Heart left ventricle (tissue), 13 donors: ENCODE data around the gene TNFRSF6B.

Experiments
- CTCF ChIP-seq, 12 donors: fragments of 200-600 bp; sonication (generic) in 4 of 12; IDR thresholded peaks; one replicate each; pipeline versions ENCODE4 v1.5.0 to v1.8.0; 2018 to 2022; ENCODE audit warnings: antibody characterized with exemption in 12 of 12, mild to moderate bottlenecking in 5 of 12
- POLR2A ChIP-seq, 2 donors: fragments of 450-650 bp; IDR thresholded peaks; one replicate each; pipeline ENCODE4 v1.6.1; 2017; ENCODE audit warnings: antibody characterized with exemption in 2 of 2, mild to moderate bottlenecking in 2 of 2, moderate library complexity in 2 of 2
- donor health status: ischemic (EF 13 %, LVEDD 7.1; RV severe dilation, severe dysfunction).
- donor health status: DM: no; HTN: yes; CAD: no.
- donor health status: DM: no; HTN: no; CAD: no.
- donor health status: ischemic (EF 25% LVEDD 6.9; RV normal size, moderate dysfunction).
- donor health status: ischemic (EF 25% LVEDD 5.7; RV mildly dilated, moderate dysfunction).
- donor health status: ischemic (EF 35%, LVEDD 5.7; RV mildly dilated, moderate dysfunction).
- donor health status: nonischemic (EF 11% LVEDD 7.7; RV severe dilation, severe dysfunction).
- donor health status: DM: yes; HTN: yes; CAD: no.
- donor health status: PGD.
- donor health status: ischemic (EF 29% LVEDD 5.4; RV normal size, mild dysfunction).
- donor health status: nonischemic (EF 23%, LVEDD 6.1; RV moderate dilation, normal function).

- TF ChIP-seq CTCF (IDR thresholded peaks at IDR 0.05) (no peak), POLR2A (IDR thresholded peaks at IDR 0.05) (no peak)
Observed at GRCh38 chr20:63732118-63733095, 36.0 kb downstream of the TNFRSF6B start.
